Fibroblast of lung (primary cell): ENCODE results near the gene SAMD8. TPM values are rescaled to one million over a fixed set of nuclear protein-coding genes. Genes with fewer than 3 reads are reported as not detected.

Source experiments
- DNase-seq, 2 donors: peaks; one replicate each; pipeline versions ENCODE4 v3.0.0 to v3.0.0-alpha.2; 2010; ENCODE audit warnings: low read depth in 2 of 2
- H2AFZ ChIP-seq: 2 replicates; pipeline ENCODE4 v1.5.1; 2012; ENCODE audit warnings: low read length, control low read depth, inconsistent platforms
- H3K27ac ChIP-seq: 2 replicates; pipeline ENCODE4 v1.5.1; 2011; ENCODE audit warnings: low read length, control low read depth; ENCODE audit not compliant: insufficient read depth
- H3K27me3 ChIP-seq: 2 replicates; pipeline ENCODE4 v1.5.1; 2011; ENCODE audit warnings: mild to moderate bottlenecking, low read length; ENCODE audit not compliant: control insufficient read depth, insufficient read depth
- H3K36me3 ChIP-seq: 2 replicates; pipeline ENCODE4 v1.5.1; 2011; ENCODE audit warnings: low read length; ENCODE audit not compliant: control insufficient read depth, insufficient read depth
- H3K4me1 ChIP-seq: 2 replicates; pipeline ENCODE4 v1.5.1; 2011; ENCODE audit warnings: low read length; ENCODE audit not compliant: control insufficient read depth, insufficient read depth; ENCODE audit errors: extremely low read depth
- H3K4me2 ChIP-seq: 2 replicates; pipeline ENCODE4 v1.5.1; 2011; ENCODE audit warnings: low read length, control low read depth; ENCODE audit not compliant: insufficient read depth; ENCODE audit errors: extremely low read depth
- H3K4me3 ChIP-seq, 4 experiments: fragments of 200-600 bp in 1 of 4; sonication (generic) in 1 of 4; replicated peaks in 1 of 4; 2 replicates each; pipeline ENCODE4 v1.5.1; 2011 to 2016; ENCODE audit warnings: low read length in 4 of 4, low read depth in 3 of 4, mild to moderate bottlenecking in 3 of 4, control low read depth in 2 of 4, inconsistent platforms in 1 of 4, mixed read lengths in 1 of 4; ENCODE audit not compliant: insufficient read depth in 1 of 4; ENCODE audit errors: control extremely low read depth in 1 of 4
- H3K79me2 ChIP-seq: 2 replicates; pipeline ENCODE4 v1.5.1; 2012; ENCODE audit warnings: mild to moderate bottlenecking, low read length, inconsistent platforms; ENCODE audit not compliant: control insufficient read depth, insufficient read depth
- H3K9ac ChIP-seq: 2 replicates; pipeline ENCODE4 v1.5.1; 2011; ENCODE audit warnings: mild to moderate bottlenecking, low read length, control low read depth; ENCODE audit not compliant: insufficient read depth
- H3K9me3 ChIP-seq: 2 replicates; pipeline ENCODE4 v1.5.1; 2012; ENCODE audit warnings: low read depth, low read length; ENCODE audit not compliant: control insufficient read depth, insufficient read depth
- H4K20me1 ChIP-seq: 2 replicates; pipeline ENCODE4 v1.5.1; 2011; ENCODE audit warnings: low read length; ENCODE audit not compliant: control insufficient read depth, insufficient read depth; ENCODE audit errors: extremely low read depth
- EZH2 ChIP-seq: IDR thresholded peaks from 2 replicates; pipeline ENCODE4 v1.5.1; 2012; ENCODE audit warnings: low read length, control low read depth, mild to moderate bottlenecking; ENCODE audit errors: missing control alignments
- polyA plus RNA-seq, 2 donors: library from polyadenylated mRNA; depleted of rRNA in 1 of 2; stranded (reverse) in 1 of 2; unstranded in 1 of 2; fragments of >200 nt; gene quantifications; 2 replicates each; pipeline ENCODE4 v1.2.1, GENCODE V29; 2011 to 2012; ENCODE audit warnings: missing spikeins in 1 of 2
- total RNA-seq: library from RNA; depleted of rRNA; stranded (reverse); fragments of >200 nt; gene quantifications from 2 replicates; pipeline ENCODE4 v1.2.1, GENCODE V29; 2014
- TF ChIP-seq, protein P1 (sequence below), 2 donors: IDR thresholded peaks in 1 of 2; conservative IDR thresholded peaks in 1 of 2; 1 replicate in 1 of 2; 2 replicates in 1 of 2; pipeline ENCODE4 v1.5.1; 2011 to 2012; ENCODE audit warnings: low read length in 2 of 2, control low read depth in 1 of 2, inconsistent platforms in 1 of 2, low read depth in 1 of 2, mild to moderate bottlenecking in 1 of 2

The SAMD8 gene
- total and polyA plus RNA-seq, 2 donors (not counting 1 experiment from before 2014, with no cell fraction given), result 32.5 to 51.5 TPM

DNA sequence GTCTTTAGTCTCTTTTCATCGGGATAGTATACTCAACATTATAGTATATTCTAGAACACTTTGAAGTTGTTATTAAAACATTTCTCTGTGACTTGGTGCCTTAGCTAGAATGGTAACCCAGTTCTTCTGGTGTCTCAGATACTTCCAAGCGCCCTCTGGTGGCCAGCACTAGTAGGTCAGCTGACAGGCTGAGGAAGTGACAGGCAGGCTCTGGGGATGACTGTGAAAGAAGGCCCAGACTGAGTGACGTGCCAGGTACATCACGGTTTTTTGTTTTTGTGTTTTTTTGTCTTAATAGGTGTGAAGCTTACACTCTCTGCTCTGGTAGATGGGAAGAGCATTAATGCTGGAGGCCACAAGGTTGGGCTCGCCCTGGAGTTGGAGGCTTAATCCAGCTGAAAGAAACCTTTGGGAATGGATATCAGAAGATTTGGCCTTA is 119.2 kb downstream of the SAMD8 start:
- TF ChIP-seq, protein P1, sequence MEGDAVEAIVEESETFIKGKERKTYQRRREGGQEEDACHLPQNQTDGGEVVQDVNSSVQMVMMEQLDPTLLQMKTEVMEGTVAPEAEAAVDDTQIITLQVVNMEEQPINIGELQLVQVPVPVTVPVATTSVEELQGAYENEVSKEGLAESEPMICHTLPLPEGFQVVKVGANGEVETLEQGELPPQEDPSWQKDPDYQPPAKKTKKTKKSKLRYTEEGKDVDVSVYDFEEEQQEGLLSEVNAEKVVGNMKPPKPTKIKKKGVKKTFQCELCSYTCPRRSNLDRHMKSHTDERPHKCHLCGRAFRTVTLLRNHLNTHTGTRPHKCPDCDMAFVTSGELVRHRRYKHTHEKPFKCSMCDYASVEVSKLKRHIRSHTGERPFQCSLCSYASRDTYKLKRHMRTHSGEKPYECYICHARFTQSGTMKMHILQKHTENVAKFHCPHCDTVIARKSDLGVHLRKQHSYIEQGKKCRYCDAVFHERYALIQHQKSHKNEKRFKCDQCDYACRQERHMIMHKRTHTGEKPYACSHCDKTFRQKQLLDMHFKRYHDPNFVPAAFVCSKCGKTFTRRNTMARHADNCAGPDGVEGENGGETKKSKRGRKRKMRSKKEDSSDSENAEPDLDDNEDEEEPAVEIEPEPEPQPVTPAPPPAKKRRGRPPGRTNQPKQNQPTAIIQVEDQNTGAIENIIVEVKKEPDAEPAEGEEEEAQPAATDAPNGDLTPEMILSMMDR (conservative IDR thresholded peaks at IDR 0.05 in 1 of 2, IDR thresholded peaks at IDR 0.05 in 1 of 2; ENCODE audit: low read depth in 1 of 2, low read length in 2 of 2), result peak; percentile 93 to 96
- no peak for TF ChIP-seq EZH2
- Histone ChIP-seq H2AFZ (no peak overlapping the region), H3K27me3 (no peaks in the 10 kb centered on the region), H3K79me2 (peaks cover 37% of the 10 kb centered on the region), H3K36me3 (peaks cover 12% of the 10 kb centered on the region), H4K20me1 (no peaks in the 10 kb centered on the region), H3K27ac (no peak overlapping the region), H3K9ac (no peak overlapping the region), H3K4me1 (peaks cover 16% of the 10 kb centered on the region), H3K4me2 (no peak overlapping the region), H3K4me3 (no peak overlapping the region), H3K9me3 (no peaks in the 10 kb centered on the region)
- DNase-seq, result peak; percentile 73 to 88

Other genes with a start within 250 kb of the SAMD8 start
- 145 and 151 TPM in 2 replicates for gene VDAC2, start 99.1 kb downstream of the SAMD8 start, total RNA-seq
- 208 and 225 TPM in 2 replicates for gene VDAC2, start 99.1 kb downstream of the SAMD8 start, polyA plus RNA-seq
- 5.6 and 8.3 TPM in 2 replicates for gene COMTD1, start 124.3 kb downstream of the SAMD8 start, total RNA-seq
- 2.0 and 2.8 TPM in 2 replicates for gene COMTD1, start 124.3 kb downstream of the SAMD8 start, polyA plus RNA-seq